Activated naive CD4-positive, alpha-beta T cell treated with anti-CD3 and anti-CD28 coated beads, Interleukin-2, amount 50 U/mL, for 72 hours (primary cell): Measurements from ENCODE around the gene KLF7. TPM values are rescaled to one million over a fixed set of nuclear protein-coding genes. Genes with fewer than 3 reads are reported as not detected.

ENCODE experiments used
- ATAC-seq, 2 donors: fragments of 150-1000 bp; cut with Tn5 transposase; 2 replicates each; pipeline ENCODE4 v1.10.0; 2021; ENCODE audit warnings: mild to moderate bottlenecking in 2 of 2, moderate library complexity in 2 of 2
- DNase-seq, 2 donors: peaks; one replicate each; pipeline ENCODE4 v3.0.0; 2021 to 2022; ENCODE audit warnings: low spot score in 2 of 2
- H3K27ac Mint-ChIP-seq, 2 donors: one replicate each; pipeline ENCODE4 v1.8.0; 2022; ENCODE audit warnings: mild to moderate bottlenecking in 2 of 2, mixed read lengths in 2 of 2
- H3K36me3 Mint-ChIP-seq, 2 donors: one replicate each; pipeline ENCODE4 v1.8.0; 2022; ENCODE audit warnings: mixed read lengths in 2 of 2
- H3K9me3 Mint-ChIP-seq, 2 donors: one replicate each; pipeline ENCODE4 v1.8.0; 2022; ENCODE audit warnings: mixed read lengths in 2 of 2
- total RNA-seq, 2 donors: library from RNA; stranded (reverse); gene quantifications; one replicate each; pipeline ENCODE4 v1.2.3, GENCODE V29; 2022

The KLF7 gene
- 10 to 100 TPM; 26.8 to 28.7 TPM for total RNA-seq

DNA sequence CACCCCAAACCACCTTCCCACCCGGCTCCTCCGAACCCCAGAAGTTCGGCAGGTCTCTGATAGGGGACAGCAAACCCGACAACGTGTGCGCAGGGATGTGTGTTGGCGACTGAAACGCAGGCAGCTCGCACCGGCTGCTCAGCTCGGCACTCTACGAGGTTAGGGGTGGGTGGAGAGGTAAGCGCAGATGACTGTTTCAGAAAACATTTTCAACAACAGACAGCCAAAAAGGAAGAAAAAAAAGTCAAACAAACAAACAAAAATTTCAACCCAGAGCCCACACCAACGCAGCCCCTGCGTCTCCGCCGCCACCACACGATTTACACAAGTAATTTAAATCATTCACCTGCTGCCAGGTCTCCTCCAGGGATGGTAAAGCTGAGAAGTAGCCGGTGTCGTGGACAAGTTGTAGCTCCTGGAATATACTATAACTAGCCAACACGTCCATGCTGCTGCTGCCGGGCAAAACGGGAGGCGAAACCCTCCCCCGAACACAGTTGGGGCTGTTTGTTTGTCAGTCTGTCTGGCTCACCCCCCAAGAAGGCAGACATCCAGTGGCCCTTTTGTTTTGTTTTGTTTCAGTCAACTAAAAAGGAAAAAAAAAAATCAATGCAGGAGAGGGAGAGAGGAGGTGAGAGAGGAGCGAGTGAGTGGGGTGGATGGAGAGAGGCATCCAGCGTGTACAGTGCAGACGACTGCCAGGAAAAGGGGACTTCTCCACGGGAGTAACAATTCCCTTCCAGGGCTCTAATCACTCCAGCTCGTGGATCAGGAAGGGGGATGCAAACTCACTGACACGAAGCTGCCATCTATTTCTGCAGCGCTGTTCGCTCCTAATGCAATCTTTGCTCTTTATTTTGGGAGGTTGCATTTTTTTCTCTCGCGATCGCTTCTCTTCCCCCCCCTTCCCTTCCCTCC is at the start of gene KLF7:
Gene KLF7, minus strand, starts transcription at position 828 of the 918 bp plus-strand sequence. Its CDS starts 380 bp downstream, at position 448.
- Mint-ChIP-seq H3K27ac (peak within 1 kb of the TSS; percentile 99 to 100), H3K9me3 (no peaks in the 10 kb centered on the region), H3K36me3 (peaks cover 9 to 14% of the 10 kb centered on the region in 2 donors)
- DNase-seq (peak in 1 of 2 donors; percentile 56), ATAC-seq (peak in 1 of 2 donors; percentile 17)

DNA sequence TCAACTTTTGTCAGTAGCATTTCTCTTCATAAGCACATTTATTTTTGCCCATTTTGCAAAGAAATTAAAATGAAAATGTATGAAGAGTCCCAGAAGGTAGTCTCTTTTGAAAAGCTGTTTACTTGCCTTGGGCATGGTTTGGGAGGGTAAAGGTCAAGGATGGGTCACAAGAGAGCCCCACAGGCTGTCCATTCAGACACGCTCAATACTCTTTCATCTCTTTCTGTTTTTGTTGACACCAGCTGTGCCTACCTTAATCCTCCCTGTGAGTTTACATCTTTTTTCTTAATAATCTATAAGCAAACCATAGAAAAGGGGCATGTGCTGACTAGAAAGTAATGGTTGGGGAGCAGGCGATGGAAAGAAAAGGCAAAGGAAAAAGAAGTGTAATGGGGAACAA is 49.6 kb upstream of the KLF7 start:
- H3K9me3 Mint-ChIP-seq = peaks cover 3 to 5% of the 10 kb centered on the region in 2 donors
- no peak overlapping the region for H3K27ac Mint-ChIP-seq
- no peak for DNase-seq
- H3K36me3 Mint-ChIP-seq = no peaks in the 10 kb centered on the region
- no peak for ATAC-seq

DNA sequence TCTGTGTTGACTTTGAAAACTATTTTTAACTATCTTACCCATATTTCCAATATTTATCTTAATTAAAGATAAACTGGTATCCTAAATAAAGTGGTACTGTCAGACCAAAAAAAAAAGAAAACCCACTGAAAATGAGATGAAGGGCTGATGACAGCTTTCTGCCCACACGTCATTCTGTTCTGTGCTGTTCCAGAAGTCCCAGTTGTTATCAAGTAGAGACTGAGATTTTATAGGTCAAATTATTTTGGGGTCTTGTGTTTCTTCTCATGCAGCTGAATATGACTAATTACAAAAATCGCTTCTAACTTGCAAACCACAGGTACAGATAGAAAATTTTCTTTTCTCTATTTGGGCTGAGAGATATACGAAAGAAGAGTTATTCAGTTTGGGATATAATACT is 48.7 kb upstream of the KLF7 start:
- Mint-ChIP-seq H3K27ac (no peak overlapping the region), H3K9me3 (peaks cover 3 to 5% of the 10 kb centered on the region in 2 donors), H3K36me3 (peaks cover 5% of the 10 kb centered on the region in 2 donors)
- ATAC-seq = no peak
- DNase-seq = no peak

DNA sequence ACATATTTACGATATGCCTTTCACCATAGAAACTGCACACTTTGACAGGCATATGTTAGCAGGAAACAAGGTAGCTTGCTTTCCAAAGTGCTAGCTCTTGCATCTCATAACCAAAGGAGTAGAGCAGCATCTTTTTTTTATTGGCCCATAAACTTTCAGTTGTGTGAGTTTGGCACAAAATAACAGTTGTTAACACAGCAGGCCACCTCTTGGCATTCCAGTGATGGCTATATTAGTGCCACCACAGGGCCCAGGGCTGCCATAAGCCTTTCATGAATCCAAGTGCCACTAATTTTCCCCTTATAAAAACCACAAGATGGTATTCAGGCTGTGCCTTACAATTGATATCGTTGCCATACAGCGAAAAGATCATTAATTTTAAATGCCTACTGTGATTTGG is 40.3 kb upstream of the KLF7 start:
- no peak for ATAC-seq
- Mint-ChIP-seq H3K36me3 (peaks cover 9 to 10% of the 10 kb centered on the region in 2 donors), H3K27ac (no peak overlapping the region), H3K9me3 (no peaks in the 10 kb centered on the region)
- DNase-seq = no peak

DNA sequence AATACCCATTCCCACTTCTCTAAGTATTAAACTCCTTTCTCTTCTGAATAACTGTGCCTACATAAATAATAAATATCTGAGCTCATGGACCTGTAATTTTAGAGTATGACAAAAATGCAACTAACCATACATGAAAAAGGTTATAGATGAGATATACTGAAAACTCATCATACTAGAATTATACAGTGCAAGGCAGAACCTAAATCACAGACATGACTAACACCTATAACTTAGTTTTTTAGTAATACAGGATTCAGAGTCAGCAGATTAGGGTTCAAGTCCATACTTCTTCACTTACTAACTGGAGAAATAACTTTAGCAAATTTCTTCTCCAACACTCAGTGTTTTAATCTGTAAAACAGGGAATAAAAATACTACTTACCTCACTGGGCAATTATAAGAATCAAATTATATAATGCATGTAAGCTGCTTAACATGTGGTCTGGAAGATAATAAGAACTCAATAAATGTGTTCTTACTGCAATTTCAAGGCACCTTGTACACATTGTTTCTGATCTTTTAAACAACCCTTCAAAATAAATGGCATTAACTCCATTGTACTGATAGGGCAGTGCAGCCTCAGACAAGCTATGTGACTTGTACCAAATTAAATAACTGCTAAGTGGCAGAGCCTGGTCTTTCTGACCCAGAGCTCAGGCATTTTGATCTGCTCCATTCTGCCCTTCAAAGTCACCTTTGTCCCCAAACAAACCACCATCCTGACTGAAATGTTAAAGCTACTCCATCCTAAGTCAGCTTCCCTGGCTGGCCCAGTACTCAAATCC is 39.6 kb upstream of the KLF7 start:
- Mint-ChIP-seq H3K36me3 (peaks cover 9 to 10% of the 10 kb centered on the region in 2 donors), H3K9me3 (no peaks in the 10 kb centered on the region), H3K27ac (no peak overlapping the region)
- no peak for DNase-seq
- peak in 1 of 2 donors; percentile 24 for ATAC-seq

DNA sequence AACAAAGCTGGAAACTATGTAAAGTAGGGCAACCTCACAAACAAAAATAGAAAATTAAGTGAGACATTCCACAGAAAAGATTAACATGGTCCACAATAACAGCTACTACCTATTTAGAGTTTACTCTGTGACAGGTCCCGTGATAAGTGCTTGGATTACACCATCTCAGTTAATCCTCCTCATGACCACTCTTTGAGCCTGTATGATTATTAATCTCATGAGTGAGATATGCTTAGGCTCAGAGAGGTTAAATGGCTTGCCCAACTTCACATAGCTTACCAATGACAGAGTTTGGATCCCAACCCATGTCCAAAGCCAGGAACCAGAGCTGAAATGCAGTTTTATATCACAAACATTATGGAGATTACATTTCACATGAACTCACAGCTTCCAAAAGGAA is 37.3 kb upstream of the KLF7 start:
- H3K36me3 Mint-ChIP-seq = peaks cover 0 to 6% of the 10 kb centered on the region in 2 donors
- no peak overlapping the region for H3K27ac Mint-ChIP-seq
- H3K9me3 Mint-ChIP-seq = peaks cover 4 to 7% of the 10 kb centered on the region in 2 donors
- no peak for ATAC-seq
- DNase-seq = no peak

DNA sequence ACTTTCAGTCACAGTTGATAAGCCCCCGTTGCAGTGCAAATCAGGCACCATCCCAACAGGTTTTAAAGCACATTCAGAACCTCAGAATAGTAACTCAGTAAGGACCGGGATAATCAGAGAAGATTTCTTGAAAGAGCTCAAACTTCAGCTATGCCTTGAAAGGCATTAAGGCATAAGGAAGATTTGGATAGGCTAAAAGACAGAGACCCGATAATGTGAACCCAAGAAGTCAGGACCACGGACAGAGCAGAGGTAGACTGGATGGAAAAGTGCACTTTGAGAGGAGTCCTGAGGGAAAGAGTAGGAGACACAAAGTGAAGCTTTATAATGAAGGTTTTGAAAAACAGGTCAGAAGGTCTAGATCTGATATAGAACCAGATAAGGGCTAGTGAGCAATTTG is 36.9 kb upstream of the KLF7 start:
- Mint-ChIP-seq H3K27ac (no peak overlapping the region), H3K9me3 (peaks cover 5 to 9% of the 10 kb centered on the region in 2 donors), H3K36me3 (peaks cover 0 to 6% of the 10 kb centered on the region in 2 donors)
- DNase-seq (no peak), ATAC-seq (no peak)

DNA sequence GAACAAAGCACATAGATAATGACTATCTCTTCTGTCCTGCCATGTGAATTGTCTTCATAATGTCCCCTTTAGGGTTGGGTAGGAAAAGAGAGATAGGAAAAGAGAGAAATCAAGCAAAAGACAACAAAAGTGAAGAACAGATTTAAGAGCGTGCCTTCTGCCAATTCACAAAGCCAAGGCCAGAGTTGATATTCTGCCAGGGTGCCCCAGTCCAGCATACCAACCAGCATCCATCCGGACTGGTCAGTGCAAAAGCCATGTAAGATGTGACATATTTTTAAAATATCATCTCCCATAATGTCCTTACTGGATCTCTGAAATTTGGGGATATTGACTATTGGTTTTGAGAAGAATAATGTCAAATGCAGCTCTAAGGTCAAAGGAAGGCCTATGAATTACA is 35.7 kb upstream of the KLF7 start:
- H3K36me3 Mint-ChIP-seq = peaks cover 0 to 6% of the 10 kb centered on the region in 2 donors
- no peak overlapping the region for H3K27ac Mint-ChIP-seq
- no peak for ATAC-seq
- no peak for DNase-seq
- H3K9me3 Mint-ChIP-seq = peaks cover 9 to 17% of the 10 kb centered on the region in 2 donors

DNA sequence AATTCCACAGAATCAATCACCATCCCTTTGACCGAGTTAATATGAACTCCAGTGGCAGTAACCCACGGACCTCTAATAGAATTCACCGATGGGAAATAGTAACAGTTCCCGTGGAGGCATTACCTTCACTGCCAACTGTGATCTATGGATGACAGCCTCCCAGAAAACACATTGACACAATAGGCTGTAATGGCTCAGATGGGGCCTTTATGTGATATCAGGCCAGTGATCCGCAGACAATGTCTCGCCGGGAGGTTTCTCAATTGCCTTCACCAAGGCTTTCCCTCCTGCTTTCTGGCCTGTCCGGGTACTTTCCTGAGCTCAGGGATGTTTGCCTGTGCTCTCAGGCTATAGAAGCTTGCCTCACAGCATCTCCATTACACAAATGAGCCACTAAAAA is 34.4 kb upstream of the KLF7 start:
- Mint-ChIP-seq H3K36me3 (peaks cover 0 to 6% of the 10 kb centered on the region in 2 donors), H3K27ac (no peak overlapping the region), H3K9me3 (peaks cover 9 to 17% of the 10 kb centered on the region in 2 donors)
- no peak for DNase-seq
- no peak for ATAC-seq

DNA sequence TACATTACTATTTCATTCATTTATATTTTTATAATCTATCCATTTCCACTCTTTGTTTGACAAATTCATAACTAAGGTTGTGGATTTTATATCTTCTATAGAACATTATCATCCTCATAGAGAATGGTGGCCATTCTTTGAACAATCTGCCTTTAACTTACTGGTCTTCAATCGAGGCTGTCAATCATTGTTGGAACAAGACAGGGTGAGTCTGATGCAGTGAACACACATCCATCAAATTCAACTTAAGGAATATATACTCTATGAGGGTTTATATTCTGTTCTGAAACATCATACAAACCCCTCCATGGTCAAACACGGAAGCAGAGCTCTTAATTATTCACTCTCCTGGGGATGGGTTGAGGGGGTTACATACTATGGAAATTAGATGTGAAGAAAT is 28.3 kb upstream of the KLF7 start:
- ATAC-seq (no peak), DNase-seq (no peak)
- no peak overlapping the region for H3K27ac Mint-ChIP-seq
- H3K9me3 Mint-ChIP-seq = peaks cover 9 to 17% of the 10 kb centered on the region in 2 donors
- H3K36me3 Mint-ChIP-seq = peaks cover 0 to 6% of the 10 kb centered on the region in 2 donors

DNA sequence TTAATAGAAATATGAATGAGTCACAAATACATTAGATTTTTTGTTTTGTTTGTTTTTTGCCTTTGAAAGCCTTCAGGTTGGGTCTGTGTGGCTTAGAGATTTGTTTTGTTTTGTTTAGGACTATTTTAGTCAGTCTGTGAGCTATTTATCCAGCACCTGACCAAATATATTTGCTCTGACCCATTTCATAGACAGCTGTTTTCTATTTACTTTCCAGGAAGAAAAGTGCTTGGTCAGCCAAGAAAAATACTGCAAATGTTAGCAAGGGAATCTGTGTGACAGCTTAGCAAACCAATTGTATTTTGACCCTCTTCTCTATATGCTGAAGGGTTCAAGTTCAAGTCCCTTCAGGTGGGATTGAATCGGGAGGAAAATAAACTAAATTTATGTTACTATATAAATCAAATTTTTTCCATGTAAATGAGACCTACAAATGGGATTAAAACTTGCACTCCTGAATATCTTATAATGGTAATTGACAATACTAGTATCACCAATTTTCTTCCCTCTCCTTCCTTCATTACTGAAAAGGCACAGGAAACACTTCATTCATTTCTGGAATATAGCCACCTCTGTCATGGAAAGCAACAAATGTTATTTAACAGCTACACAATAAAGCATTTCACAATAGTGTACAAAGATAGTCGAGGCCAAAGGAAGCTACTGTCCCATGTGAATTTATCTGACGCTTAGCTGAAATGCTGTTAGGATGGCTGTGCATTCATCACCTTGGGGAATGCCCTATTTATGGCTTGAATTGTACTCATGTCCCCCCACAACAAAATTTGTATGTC is 23.1 kb upstream of the KLF7 start:
- Mint-ChIP-seq H3K27ac (no peak overlapping the region), H3K9me3 (peaks cover 4 to 5% of the 10 kb centered on the region in 2 donors), H3K36me3 (peaks cover 5 to 13% of the 10 kb centered on the region in 2 donors)
- DNase-seq (no peak), ATAC-seq (no peak)

DNA sequence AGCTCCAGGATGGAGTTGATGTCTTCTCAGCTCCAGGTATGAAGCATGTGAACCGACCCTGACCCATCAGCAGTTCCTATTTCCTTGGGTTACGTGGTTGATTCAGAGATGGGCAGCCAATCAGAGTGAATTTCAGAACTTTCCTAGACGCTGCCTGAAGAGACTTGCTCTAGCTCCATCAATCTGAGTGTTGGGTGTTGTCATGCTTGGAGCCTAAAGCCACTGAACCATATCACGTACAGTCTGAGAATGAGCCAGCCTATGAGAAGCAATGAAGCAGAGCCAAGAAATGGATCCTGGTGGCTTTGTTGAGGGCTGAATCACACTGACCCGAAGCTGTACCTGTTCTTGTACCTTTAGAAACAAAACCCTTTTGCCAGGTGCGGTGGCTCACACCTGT is 19.6 kb upstream of the KLF7 start:
- no peak overlapping the region for H3K27ac Mint-ChIP-seq
- ATAC-seq (no peak), DNase-seq (no peak)
- peaks cover 5 to 13% of the 10 kb centered on the region in 2 donors for H3K36me3 Mint-ChIP-seq
- peaks cover 4 to 5% of the 10 kb centered on the region in 2 donors for H3K9me3 Mint-ChIP-seq

DNA sequence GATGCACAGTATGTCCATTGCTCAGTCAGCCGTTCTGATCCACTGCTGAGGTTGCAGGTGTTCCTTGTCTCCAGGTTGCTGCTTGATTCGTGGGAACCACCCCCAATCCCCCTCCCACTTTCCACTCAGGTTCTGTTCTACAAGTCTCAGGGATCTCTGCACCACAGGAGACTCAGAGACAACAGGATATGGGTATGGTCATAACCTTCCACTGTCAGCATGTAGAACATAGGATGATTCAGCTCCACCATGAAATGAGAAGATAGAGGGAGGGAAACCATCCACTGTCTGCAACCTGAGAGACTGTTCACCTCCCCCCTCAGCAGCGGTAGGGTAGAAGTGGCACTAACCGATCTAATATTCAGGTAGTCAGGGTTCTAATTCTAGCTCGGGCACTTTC is 19.0 kb upstream of the KLF7 start:
- H3K36me3 Mint-ChIP-seq = peaks cover 5 to 13% of the 10 kb centered on the region in 2 donors
- H3K9me3 Mint-ChIP-seq = peaks cover 4 to 5% of the 10 kb centered on the region in 2 donors
- DNase-seq (no peak), ATAC-seq (peak; percentile 91 to 93)
- H3K27ac Mint-ChIP-seq = peak overlapping the region; percentile 25 to 26

DNA sequence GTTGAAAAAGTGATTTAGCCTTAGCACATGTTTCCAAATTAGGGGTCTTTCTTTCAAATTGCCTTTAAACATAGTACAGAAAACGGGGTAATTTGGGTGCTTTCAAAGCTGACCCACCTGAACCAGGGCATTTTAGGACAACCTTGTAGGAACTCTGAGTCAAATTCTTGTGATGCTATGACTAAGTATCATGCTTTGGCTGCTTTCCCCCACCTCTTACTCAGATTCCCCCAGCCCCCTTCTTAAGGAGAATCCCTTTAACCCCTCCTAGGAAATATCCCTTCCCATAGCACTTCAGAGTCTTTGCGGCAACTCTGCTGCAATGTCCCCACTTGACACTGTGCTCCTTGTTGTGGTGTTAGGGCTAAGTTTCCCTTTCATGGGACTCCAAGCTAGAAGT is 18.6 kb upstream of the KLF7 start:
- DNase-seq (no peak), ATAC-seq (peak; percentile 70 to 85)
- H3K27ac Mint-ChIP-seq = peak overlapping the region; percentile 25 to 26
- H3K36me3 Mint-ChIP-seq = peaks cover 5 to 13% of the 10 kb centered on the region in 2 donors
- peaks cover 4 to 5% of the 10 kb centered on the region in 2 donors for H3K9me3 Mint-ChIP-seq

DNA sequence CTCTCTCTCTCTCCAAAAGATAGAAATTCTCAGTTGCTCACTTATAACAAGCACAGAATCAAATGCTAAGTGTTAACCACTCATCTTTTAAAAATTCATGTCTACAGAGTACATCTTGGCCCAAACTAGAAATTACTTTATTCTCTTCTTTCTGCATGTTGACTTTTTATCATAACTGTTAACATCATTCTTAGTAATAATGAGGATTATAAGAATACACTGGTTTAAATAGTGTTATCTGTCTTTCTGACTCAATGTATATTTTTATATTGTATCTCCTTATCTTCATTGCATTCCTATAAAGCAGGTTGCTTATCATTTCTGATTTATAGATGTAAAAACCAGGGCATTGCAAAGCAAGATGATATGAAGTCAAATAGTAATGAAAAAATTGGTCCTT is 17.8 kb upstream of the KLF7 start:
- no peak for ATAC-seq
- no peak for DNase-seq
- H3K36me3 Mint-ChIP-seq = peaks cover 5 to 13% of the 10 kb centered on the region in 2 donors
- H3K9me3 Mint-ChIP-seq = peaks cover 4 to 5% of the 10 kb centered on the region in 2 donors
- no peak overlapping the region for H3K27ac Mint-ChIP-seq

DNA sequence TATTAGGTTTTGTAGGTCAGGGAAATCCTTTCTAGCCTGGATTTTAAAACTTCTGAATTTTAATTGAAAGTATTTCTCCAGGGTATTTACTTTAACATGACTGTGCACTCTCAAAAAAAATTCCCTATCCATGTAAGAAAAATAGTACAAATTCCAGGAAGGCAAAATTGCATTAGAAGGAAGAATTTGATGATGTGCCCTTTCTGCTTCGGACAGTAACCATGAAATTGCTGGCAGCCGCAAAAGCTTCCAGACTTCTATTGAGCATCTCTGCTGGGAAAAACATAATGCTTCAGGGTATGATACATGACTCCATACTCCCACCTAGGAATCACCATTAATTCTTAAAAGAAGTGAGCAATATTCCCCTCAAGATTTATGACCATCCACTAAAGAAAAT is 17.2 kb upstream of the KLF7 start:
- no peak overlapping the region for H3K27ac Mint-ChIP-seq
- DNase-seq = no peak
- ATAC-seq = no peak
- peaks cover 4 to 5% of the 10 kb centered on the region in 2 donors for H3K9me3 Mint-ChIP-seq
- peaks cover 5 to 12% of the 10 kb centered on the region in 2 donors for H3K36me3 Mint-ChIP-seq
